Pulmonary artery endothelial cell (primary cell): ENCODE data around the gene LRRC3. TPM values are rescaled to one million over a fixed set of nuclear protein-coding genes. Genes with fewer than 3 reads are reported as not detected.
"Not testable (repeated sequence)": the region's sequence is repeated elsewhere in the genome, so short reads cannot be mapped to it uniquely, and the experiment has no call there.

Experiments used
- DNase-seq: peaks from one replicate; pipeline ENCODE4 v3.0.0-alpha.2; 2011; ENCODE audit warnings: low read depth, low spot score
- total RNA-seq: library from RNA; depleted of rRNA; stranded (reverse); fragments of >200 nt; gene quantifications from 2 replicates; pipeline ENCODE4 v1.2.3, GENCODE V29; 2014

LRRC3 gene
- total RNA-seq, 1 donor from 2014 or later: 1.5 TPM

DNA sequence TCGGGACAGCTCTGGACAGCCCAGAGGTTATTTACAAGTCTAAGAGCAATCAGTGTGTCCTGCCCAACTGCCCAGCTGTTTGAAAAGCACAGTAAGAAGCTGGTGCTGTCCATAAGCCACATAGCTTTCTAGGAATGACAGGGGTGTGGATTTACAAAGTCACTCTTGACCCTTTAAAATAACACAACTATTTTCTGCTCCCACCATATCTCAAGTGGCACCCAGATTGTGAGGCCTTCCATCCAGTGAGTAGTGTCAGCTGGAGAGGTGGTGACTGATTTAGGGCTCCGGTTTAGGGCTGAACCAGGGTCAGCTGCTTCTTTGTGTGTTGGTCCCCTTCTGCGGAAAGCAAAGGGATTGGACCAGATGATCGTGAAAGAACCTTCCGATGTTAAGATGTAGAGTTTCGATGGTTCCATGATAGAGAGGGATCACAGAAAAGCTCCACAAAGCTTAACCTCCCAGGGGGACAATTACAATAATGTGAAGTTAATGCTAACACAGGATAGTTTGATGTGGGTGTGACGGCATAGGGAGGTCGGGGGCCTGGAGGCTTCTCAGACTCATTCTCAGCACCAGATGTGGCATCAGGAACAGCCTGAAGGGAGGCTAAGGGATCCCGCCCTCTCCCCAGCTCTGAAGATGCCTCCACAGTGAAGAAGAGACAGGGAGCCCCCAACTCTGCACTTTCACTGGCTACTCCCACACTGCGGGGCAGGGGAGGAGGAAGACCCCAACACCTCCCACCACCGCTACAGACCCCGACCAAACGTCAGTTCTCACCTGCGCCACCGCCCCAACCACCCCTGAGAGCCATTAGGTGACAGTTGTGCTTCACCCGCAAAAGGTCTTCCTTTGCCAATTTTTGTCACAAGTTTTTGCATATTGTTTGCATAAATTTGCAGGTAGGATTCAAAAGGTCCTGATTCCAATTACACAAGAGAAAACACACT is 40.6 kb downstream of the LRRC3 start:
- DNase-seq: no peak

DNA sequence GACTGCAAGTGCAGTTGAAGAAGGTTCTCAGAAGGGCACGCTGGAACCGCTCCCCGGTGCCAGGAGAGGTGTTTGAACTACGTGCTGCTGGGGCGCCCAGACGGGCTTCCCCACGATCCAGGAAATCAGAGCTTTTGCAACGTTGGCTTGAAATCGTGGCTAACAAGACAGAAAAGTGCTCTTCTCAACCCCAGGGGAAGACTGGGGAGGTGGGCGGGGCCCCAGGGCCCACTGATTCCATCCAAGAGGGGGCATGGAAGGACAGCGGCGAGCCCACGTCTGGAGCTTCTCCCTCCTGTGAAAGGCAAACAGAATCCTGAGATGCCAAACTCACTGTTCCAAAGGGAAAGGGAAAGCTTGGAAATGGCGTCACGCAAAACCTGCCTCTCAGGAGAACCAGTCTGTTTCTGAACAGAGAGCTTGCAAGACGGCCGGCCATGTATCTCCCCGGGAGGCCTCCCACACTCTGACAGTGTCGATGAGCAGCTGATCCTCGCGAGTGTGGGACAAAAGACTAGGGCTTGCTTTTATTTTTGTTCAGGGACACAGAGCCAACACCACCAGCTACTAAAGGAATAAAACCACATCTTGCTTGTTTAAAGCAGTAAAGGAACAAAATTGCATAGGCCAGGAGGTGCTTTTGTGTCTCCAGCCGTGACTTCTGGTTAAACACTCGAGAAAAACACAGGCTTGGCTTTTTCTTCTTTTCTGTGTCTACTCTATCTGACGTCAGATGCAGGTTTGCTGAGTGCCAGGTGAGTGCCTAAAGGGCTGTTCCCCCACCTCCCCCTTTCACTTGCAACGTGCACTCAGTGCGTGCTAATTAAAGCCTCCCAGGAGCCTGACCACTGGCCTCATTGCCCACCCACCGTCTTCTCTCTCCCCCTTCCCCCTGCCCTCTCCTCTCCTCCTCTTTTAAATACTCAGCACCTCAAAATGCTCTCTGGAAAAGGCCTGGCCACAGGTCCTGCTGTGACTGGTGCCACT is 41.5 kb downstream of the LRRC3 start:
- DNase-seq: no peak

DNA sequence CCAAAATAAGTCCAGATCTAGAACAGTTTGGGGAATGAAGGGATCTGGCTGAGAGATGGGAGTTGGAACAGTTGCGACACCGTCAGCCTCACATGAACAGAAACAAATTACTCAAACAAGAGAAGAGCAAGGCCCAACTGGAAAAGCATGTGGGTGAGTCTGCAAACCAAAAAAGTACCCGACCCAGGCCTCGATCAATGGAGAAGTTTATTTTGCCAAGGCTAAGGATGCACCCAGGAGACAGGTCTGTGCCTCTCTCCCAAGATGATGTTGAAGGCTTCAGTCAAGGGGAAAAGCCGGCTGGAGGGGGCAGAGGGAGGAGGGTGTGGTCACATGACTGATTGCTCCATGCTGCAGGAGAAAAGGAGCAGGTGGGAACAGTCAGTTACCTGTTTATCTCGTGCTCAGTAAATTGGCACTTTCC is 42.4 kb downstream of the LRRC3 start:
- DNase-seq: no peak

DNA sequence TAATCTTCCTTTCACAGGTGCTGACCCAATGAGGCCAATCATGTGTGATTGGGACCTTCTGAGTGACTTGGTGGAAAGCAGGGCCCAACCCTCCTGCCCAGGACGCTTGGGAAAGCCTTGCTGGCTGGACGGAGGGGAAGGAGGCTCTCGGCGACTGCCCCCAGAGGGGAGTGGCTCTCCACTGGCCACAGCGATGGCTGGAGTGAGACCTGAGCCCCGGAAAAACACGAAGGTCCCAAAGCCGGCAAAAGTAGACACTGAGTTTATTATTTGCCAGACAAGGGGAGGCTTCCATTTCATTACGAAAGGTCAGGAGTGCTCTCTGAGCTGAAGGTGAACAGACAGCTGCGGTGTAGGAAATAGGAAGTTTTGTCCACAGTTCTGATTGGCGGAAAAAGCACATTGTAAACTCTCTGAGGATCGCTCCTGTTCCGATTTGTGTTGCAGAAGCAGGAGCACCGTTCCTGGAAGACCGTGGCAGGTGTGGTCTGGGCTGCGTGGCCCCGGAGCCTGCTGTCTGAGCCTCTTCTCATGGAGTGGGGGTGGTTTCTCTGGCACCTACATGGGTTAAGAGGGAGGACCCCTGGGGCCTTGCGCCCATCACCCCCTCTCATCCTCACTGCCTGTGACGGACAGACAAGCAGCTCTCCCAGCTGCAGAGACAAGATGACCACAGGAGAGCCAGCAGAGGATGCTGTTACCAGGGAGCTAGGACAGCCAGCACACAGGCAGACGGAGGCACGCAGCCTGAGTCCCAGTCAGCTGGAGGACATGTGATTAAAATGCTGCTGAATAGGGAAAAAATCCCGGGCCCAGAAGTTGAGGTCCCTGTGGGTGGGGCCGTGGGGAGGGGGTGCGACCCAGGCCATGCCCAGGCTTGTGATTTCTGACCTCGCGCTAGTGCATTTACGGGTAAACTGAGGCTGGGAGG is 43.2 kb downstream of the LRRC3 start:
- DNase-seq: no peak

DNA sequence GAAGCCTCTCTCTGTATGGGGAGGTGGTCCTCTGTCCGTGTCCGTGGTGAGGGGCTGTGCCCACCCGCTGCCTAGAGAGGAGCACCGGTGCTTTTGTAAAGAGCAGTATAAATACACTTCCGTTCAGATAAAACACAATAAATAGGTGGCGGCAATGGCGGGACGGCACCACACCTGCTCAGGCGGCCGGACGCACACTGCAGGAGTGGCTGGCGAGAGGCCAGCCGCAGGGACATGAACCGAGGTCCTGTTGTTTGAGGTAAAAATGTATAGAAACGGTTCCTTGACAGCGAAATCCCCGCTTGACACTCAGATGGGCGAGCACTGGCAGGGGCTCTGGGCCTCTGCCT is 43.9 kb downstream of the LRRC3 start:
- no peak for DNase-seq

DNA sequence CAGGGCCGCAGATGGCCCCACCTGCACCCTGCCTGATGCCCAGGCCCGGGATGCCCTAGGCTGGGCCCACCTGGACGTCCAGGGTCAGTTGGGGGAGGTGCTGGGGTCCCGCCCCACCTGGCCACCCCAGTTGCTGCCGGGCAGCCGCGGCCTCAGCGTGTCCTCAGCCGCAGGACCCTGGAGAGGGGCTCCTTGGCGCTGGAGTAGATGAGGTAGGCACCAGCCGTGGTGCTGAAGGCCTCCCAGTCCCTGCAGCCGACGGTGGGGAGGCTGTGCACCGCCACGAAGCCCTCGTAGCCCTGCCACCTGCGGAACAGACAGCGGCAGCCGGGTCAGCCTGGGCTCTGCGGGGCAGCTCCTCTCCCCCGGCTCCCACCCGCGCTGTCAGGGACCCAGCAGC is 44.3 kb downstream of the LRRC3 start:
- no peak for DNase-seq

DNA sequence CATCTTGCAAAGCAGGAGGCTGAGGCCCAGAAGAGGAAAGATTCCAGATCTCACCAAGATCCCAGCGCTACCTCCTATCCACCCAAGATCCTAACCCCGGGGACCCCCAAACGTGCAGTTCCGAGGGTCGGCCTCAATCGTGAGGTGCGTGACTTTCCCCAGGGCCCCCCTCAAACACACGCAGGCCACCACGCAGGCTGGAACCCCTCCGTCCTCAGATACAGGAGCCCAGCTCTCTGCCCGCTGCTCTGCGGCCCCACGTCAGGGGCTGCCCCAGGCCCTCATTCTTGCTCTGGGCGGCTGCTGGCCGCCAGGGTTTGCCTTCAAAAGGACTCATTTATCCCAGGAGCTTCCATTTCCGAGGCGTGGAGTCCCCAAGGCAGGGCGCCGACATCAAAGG is 44.8 kb downstream of the LRRC3 start:
- DNase-seq: no peak

DNA sequence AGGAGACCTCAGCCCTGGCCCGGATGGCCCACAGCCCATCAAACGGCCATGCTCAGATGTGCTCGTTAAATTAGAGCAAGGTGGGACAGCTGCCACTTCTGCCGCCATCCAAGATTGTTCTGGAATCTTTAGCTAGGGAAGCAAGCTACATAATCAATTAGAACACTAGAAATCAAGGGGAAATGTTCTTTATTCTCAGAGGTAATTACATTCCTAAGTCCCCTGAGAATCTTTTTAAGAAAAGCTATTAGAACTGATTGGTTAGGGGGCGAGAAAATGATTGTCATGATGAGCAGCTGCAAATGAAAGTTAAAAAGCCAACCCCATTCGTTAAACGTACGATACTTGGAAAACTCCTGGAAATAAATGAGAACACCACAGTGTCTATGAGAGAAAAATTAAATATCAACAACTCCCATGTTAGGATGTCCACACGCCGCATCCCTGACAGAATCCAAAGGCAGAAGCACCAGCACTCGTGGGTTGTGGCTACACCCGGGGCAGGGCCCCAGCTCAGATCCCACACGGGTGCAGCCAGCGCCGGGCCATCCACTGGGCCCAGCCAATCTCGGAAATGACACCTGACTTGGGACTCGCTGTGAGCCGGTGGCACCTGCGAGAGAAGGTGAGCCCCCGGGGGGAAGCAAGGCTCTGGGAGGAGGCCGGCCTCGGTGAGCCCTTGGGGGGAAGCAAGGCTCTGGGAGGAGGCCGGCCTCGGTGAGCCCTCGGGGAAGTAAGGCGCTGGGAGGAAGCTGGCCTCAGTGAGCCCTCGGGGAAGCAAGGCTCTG is 47.1 kb downstream of the LRRC3 start:
- no peak for DNase-seq

DNA sequence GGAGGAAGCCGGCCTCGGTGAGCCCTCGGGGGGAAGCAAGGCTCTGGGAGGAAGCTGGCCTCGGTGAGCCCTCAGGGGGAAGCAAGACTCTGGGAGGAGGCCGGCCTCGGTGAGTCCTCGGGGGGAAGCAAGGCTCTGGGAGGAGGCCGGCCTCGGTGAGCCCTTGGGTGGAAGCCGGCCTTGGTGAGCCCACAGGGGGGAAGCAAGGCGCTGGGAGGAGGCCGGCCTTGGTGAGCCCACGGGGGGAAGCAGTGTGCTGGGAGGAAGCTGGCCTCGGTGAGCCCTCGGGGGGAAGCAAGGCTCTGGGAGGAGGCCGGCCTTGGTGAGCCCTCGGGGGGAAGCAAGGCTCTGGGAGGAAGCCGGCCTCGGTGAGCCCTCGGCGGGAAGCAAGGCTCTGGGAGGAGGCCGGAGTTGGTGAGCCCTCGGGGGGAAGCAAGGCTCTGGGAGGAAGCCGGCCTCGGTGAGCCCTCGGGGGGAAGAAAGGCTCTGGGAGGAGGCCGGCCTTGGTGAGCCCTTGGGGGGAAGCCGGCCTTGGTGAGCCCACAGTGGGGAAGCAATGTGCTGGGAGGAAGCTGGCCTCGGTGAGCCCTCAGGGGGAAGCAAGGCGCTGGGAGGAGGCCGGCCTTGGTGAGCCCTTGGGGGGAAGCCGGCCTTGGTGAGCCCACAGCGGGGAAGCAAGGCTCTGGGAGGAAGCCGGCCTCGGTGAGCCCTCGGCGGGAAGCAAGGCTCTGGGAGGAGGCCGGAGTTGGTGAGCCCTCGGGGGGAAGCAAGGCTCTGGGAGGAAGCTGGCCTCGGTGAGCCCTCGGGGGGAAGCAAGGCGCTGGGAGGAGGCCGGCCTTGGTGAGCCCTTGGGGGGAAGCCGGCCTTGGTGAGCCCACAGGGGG is 47.9 kb downstream of the LRRC3 start:
- DNase-seq: not testable (repeated sequence)

DNA sequence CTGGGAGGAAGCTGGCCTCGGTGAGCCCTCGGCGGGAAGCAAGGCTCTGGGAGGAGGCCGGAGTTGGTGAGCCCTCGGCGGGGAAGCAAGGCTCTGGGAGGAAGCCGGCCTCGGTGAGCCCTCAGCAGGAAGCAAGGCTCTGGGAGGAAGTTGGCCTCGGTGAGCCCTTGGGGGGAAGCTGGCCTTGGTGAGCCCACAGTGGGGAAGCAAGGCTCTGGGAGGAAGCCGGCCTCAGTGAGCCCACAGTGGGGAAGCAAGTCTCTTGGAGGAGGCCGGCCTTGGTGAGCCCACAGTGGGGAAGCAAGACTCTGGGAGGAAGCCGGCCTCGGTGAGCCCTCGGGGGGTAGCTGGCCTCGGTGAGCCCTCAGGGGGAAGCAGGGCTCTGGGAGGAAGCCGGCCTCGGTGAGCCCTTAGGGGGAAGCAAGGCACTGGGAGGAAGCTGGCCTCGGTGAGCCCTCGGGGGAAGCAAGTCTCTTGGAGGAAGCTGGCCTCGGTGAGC is 48.6 kb downstream of the LRRC3 start:
- no peak for DNase-seq

DNA sequence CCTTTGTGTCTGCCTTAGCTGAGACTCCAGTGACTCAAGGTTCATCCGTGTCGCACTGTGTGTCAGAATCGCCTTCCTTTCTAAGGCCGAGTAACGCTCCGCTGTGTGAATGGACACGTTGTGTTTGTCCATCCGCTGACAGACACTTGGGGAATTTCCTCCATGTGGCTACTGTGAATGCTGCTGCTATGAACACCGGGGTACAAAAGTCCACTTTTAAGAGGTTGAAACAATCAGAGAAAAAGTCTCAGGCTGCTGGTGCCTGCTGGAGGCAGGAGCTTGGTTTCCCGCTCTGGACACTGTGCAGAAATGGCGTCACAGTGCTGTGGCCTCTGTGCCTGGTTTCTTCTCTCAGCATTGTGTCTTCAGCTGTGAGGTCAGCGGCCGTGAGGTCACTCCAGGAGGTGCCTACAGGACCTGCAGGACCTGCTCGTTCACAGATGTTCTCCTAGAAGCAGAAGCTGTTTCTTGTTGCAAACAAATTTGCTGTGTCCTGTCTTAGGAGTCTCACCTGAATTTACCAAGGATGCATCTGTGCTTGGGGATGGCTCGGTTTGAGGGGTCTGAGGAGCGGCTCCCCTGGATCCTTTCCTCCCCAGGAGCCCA is 50.5 kb downstream of the LRRC3 start:
- DNase-seq: no peak

DNA sequence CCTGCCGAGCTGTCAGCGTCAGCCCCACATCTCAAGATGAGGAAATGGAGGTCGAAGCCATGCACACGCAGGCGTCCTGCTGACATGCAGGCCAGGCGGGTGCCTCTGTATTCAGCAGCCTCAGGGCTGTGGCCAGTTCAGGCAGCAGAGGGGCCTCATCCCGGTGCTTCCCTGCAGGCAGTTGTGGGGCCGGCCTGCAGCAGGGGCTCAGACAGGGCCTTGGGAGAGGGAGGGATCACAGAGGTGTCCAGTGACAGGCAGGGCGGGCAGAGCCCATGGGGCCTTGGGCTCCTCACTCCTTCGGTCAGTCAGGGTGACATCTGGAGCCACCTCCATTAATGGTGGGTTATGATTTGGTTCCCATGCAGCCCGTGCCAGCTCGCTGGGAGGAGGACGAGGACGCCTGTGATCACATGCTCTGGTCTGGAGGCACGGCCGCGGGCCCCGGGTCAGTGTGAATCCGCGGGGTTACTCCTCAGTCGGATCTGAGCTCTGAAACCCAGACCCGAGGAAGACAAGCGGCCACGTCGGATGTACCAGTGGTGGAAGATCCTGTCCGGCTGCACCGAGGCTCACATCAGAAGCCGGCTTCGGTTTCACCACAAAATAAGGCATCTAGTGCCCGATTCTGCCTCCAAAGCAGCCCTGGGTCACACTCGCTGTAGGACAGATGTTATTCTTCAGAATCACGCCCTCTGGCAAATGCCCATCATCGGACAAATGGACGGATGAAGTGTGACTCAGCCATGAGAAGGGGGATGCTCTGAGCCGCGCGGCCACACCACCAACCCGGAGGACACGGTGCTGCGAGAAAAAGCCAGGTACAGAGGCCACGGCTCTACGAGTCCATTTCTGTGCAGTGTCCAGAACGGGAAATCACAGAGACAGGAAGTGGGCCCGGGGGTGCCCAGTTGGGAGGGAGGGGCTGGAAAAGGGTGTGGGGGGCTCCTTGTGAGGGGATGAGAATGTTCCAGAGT is 51.3 kb downstream of the LRRC3 start:
- no peak for DNase-seq

DNA sequence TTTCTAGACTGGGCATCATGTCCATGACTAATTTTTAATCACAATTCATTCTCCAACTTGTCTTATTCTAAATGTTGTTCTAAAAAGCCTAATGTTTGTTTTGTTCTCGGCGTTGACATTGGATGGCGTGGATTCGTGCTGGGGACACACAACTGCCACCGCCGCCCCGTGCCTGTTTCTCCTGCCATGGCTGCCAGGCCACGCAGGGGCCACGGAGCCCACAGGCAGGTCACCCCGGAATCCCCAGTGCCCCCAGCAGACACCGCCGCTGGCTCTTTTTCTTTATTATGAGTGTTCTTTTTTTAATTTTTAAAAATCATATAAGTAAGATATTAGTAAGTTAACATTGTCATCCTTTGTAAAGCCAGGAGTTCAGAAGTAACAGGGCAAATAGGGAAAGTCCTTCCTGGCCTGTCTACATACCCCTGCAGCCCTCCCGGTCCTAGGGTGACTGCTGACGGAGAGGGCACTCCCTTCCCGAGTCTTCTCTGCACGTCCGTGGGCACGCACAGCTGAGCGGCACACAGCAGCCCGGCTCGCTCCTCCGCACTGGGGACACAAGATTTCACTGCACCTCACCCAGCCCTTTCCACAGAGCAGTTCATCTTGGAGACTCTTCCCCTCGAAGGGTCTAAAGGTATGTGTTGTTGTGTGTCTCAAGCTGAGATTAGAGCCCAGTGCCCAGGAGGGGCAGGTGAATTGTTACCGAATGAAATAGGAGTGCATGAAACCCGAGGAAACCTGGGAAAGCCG is 52.5 kb downstream of the LRRC3 start:
- no peak for DNase-seq

DNA sequence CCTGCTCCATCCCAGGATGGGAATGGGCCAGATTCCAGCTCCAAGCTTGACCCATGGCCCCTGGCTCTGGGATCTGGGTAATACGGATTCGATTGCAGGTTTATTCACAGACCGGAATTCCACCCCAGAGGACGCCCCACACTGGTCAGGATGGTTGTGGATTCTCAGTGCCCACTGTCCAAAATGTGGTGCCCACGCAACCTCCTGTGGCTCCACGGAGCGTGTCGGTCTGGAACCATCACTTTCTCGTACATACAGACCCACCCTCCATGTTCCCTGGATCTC is 53.1 kb downstream of the LRRC3 start:
- DNase-seq: no peak

DNA sequence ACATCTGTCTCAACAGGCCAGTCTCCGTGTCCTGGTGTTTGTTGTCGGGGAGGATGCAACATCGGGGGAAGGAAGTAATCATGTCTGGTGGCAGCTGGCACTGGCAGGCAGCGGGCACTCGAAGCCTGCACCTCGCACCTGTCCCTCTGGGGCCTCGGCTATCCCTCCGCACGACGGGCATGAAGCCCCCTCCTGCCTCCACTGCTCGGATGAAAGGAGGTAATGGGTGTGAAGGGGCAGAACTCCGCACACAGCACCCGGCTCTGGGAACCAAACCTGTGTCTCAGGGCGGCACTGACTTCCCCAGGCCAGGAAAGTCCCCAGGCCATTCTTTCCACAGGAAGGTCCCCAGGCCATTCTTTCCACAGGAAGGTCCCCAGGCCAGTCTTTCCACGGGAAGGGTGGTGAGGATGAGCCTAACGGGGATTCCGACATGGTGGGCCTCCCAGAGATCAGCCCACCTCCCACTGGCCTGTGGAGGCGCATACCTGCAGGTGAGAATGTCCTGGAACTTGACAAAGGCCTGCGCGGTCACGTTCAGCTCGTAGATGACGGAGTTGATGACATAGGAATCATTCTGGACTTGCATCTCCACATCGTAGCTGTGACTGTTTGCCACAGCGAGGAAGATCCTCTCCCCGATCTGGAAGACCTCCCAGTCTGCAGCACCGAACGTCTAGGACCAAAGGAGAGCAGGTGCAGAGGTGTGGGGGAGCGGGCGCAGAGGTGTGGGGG is 53.6 kb downstream of the LRRC3 start:
- DNase-seq: no peak

DNA sequence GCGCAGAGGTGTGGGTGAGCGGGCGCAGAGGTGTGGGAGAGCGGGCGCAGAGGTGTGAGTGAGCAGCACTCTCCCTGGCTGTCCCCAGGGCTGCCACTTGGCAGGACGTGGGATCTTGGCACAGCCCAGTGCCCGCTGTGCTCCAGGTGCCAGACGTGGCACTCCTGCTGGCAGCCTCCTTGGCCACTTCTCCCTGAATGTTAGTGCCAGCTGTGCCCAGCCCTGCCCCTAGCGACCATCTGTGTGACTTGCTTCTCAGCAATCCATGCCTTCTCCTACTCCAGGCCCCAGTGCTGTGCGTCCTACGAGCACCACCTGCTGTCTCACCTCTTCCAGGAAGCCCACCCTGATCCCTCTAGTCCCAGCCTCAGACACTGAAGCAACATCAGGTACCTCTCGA is 54.2 kb downstream of the LRRC3 start:
- DNase-seq: no peak
